ENCODE data around the gene CTIF.
"Not testable (repeated sequence)": the region's sequence is repeated elsewhere in the genome, so short reads cannot be mapped to it uniquely, and the experiment has no call there.

DNA sequence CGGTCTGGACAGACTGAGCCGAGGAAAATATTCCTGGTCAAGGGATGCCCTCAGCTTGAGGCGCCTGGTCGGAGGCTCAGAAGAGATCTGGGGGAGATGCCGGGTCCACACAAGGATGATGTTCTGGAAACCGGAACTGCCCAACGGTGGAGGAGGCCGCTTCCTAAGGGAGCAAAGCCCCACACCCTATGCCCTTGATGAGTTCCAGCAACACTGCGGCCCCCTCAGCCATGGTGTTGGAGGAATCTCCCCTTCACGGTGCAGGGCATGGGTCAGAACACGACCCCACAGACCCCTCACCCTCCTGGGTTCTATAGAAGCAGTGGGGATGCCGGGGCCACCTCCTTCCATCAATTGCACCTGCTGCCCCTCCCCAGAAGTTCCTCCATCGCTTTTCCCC, 332.1 kb downstream of the CTIF start:
- TF ChIP-seq, protein P1, sequence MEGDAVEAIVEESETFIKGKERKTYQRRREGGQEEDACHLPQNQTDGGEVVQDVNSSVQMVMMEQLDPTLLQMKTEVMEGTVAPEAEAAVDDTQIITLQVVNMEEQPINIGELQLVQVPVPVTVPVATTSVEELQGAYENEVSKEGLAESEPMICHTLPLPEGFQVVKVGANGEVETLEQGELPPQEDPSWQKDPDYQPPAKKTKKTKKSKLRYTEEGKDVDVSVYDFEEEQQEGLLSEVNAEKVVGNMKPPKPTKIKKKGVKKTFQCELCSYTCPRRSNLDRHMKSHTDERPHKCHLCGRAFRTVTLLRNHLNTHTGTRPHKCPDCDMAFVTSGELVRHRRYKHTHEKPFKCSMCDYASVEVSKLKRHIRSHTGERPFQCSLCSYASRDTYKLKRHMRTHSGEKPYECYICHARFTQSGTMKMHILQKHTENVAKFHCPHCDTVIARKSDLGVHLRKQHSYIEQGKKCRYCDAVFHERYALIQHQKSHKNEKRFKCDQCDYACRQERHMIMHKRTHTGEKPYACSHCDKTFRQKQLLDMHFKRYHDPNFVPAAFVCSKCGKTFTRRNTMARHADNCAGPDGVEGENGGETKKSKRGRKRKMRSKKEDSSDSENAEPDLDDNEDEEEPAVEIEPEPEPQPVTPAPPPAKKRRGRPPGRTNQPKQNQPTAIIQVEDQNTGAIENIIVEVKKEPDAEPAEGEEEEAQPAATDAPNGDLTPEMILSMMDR (IDR thresholded peaks at IDR 0.05), result not testable (repeated sequence)
- TF ChIP-seq POLR2A (IDR thresholded peaks at IDR 0.05), result not testable (repeated sequence)
